ENCODE data around the gene SPATA9.
"Not testable (repeated sequence)": the region's sequence is repeated elsewhere in the genome, so short reads cannot be mapped to it uniquely, and the experiment has no call there.

GRCh38 chr5:95646226-95646568 is 36.6 kb downstream of the SPATA9 start:
- TF ChIP-seq, protein P1, sequence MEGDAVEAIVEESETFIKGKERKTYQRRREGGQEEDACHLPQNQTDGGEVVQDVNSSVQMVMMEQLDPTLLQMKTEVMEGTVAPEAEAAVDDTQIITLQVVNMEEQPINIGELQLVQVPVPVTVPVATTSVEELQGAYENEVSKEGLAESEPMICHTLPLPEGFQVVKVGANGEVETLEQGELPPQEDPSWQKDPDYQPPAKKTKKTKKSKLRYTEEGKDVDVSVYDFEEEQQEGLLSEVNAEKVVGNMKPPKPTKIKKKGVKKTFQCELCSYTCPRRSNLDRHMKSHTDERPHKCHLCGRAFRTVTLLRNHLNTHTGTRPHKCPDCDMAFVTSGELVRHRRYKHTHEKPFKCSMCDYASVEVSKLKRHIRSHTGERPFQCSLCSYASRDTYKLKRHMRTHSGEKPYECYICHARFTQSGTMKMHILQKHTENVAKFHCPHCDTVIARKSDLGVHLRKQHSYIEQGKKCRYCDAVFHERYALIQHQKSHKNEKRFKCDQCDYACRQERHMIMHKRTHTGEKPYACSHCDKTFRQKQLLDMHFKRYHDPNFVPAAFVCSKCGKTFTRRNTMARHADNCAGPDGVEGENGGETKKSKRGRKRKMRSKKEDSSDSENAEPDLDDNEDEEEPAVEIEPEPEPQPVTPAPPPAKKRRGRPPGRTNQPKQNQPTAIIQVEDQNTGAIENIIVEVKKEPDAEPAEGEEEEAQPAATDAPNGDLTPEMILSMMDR (IDR thresholded peaks at IDR 0.05), result not testable (repeated sequence)
- not testable (repeated sequence) for TF ChIP-seq POLR2AphosphoS5 (IDR thresholded peaks at IDR 0.05; ENCODE audit: low read depth, low read length)
